Naive thymus-derived CD4-positive, alpha-beta T cell (primary cell): ENCODE measurements around the gene TMEM131L. TPM values are rescaled to one million over a fixed set of nuclear protein-coding genes. Genes with fewer than 3 reads are reported as not detected.

Experiments
- ATAC-seq: fragments of 150-1000 bp; cut with Tn5 transposase; 2 replicates; pipeline ENCODE4 v1.10.0; 2021; ENCODE audit warnings: mild to moderate bottlenecking, moderate library complexity
- CTCF ChIA-PET: fragments of 350-600 bp; sonication (Branson Sonifier 250); formaldehyde crosslinking; loops from one replicate; lab custom pipeline; 2021; ENCODE audit warnings: antibody characterized with exemption; lab: Charles Lee
- POLR2A ChIA-PET: fragments of 350-600 bp; sonication (Branson Sonifier 250); formaldehyde crosslinking; loops from one replicate; lab custom pipeline; 2021; ENCODE audit warnings: antibody characterized with exemption, inconsistent platforms; lab: Charles Lee
- DNase-seq, 9 donors: peaks; one replicate each; pipeline versions ENCODE4 v3.0.0 to v3.0.0-alpha.2; 2020 to 2022; ENCODE audit warnings: mixed read lengths in 1 of 9
- H3K27ac ChIP-seq: one replicate; pipeline ENCODE4 v1.7.0; 2013; ENCODE audit warnings: mild to moderate bottlenecking, low read depth, low read length, moderate library complexity
- H3K27me3 ChIP-seq, 2 donors: one replicate each; pipeline ENCODE4 v1.7.0; 2013; ENCODE audit warnings: low read length in 2 of 2, mild to moderate bottlenecking in 2 of 2, moderate library complexity in 2 of 2; ENCODE audit not compliant: control insufficient read depth in 2 of 2, insufficient read depth in 2 of 2
- H3K36me3 ChIP-seq, 3 experiments: 1 replicate in 2 of 3; 2 replicates in 1 of 3; pipeline ENCODE4 v1.7.0; 2013; ENCODE audit warnings: low read length in 3 of 3, mild to moderate bottlenecking in 3 of 3, moderate library complexity in 1 of 3; ENCODE audit not compliant: insufficient read depth in 3 of 3, control insufficient read depth in 2 of 3
- H3K4me1 ChIP-seq, 2 donors: one replicate each; pipeline ENCODE4 v1.7.0; 2013; ENCODE audit warnings: low read length in 2 of 2, mild to moderate bottlenecking in 2 of 2, moderate library complexity in 1 of 2; ENCODE audit not compliant: control insufficient read depth in 2 of 2, insufficient read depth in 2 of 2
- H3K4me3 ChIP-seq: 2 replicates; pipeline ENCODE4 v1.7.0; 2013; ENCODE audit warnings: mild to moderate bottlenecking, low read length
- H3K9me3 ChIP-seq, 3 experiments: 1 replicate in 2 of 3; 2 replicates in 1 of 3; pipeline ENCODE4 v1.7.0; 2013; ENCODE audit warnings: low read length in 3 of 3; ENCODE audit not compliant: control insufficient read depth in 2 of 3
- H3K27ac Mint-ChIP-seq, 9 donors: one replicate each; pipeline ENCODE4 v1.8.0; 2020 to 2022; ENCODE audit warnings: mixed read lengths in 9 of 9, mild to moderate bottlenecking in 8 of 9, moderate library complexity in 5 of 9, inconsistent platforms in 2 of 9
- H3K27me3 Mint-ChIP-seq, 5 donors: one replicate each; pipeline ENCODE4 v1.8.0; 2021 to 2022; ENCODE audit warnings: mixed read lengths in 5 of 5, mild to moderate bottlenecking in 1 of 5
- H3K36me3 Mint-ChIP-seq, 5 donors: one replicate each; pipeline ENCODE4 v1.8.0; 2020 to 2022; ENCODE audit warnings: mixed read lengths in 5 of 5, mild to moderate bottlenecking in 3 of 5, inconsistent platforms in 1 of 5
- H3K4me1 Mint-ChIP-seq, 7 donors: one replicate each; pipeline ENCODE4 v1.8.0; 2020 to 2022; ENCODE audit warnings: mixed read lengths in 7 of 7, mild to moderate bottlenecking in 3 of 7, inconsistent platforms in 1 of 7
- H3K4me3 Mint-ChIP-seq, 10 donors: one replicate each; pipeline ENCODE4 v1.8.0; 2020 to 2022; ENCODE audit warnings: mild to moderate bottlenecking in 10 of 10, mixed read lengths in 10 of 10, moderate library complexity in 6 of 10, inconsistent platforms in 2 of 10
- H3K9me3 Mint-ChIP-seq, 11 donors: one replicate each; pipeline ENCODE4 v1.8.0; 2020 to 2022; ENCODE audit warnings: mixed read lengths in 11 of 11, mild to moderate bottlenecking in 4 of 11, inconsistent platforms in 1 of 11, moderate library complexity in 1 of 11
- intact Hi-C, 2 donors: fragments of 100-400 bp; cut with micrococcal nuclease; formaldehyde crosslinking; loops; one replicate each; pipeline ENCODE4 v1.15.1; 2023
- polyA plus RNA-seq, 2 donors: library from polyadenylated mRNA; unstranded; fragments of 300-500 nt; fragmentation: Illumina TruSeq; gene quantifications; one replicate each; pipeline ENCODE4 v1.2.3, GENCODE V29; 2021
- total RNA-seq, 6 experiments: library from RNA in 5 of 6; stranded (reverse) in 5 of 6; gene quantifications; 1 replicate in 5 of 6; 2 replicates in 1 of 6; pipeline ENCODE4 v1.2.3 and lab custom pipeline; 2021 to 2026

The TMEM131L gene
- total and polyA plus RNA-seq, 7 experiments from 2014 or later, result 45.7 to 111 (median 87.9) TPM

DNA sequence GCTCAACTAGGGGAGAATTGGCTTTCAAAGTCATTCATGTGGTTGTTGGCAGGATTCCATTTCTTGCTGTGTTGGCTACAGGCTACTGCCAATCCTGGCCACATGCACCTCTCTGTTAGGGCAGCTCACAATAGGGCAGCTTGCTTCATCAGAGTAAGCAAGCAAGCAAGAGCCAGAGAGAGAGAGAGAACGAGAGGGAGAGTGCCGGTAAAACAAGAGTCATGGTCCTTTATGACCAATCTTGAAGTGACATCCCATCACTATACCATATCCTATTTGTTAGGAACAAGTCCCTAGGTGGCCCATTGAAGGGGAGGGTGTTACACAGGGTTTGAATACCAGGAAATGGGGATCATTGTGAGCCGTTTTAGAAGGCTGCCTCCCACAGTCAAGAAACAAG, 185.0 kb downstream of the TMEM131L start:
- peak; percentile 40 for ATAC-seq
- ChIA-PET CTCF (interaction anchor here (0.8 to 1.9 kb wide), 4 partner anchors 8 to 307 kb away, joined by 3 to 7 read pairs (median 4); no protein-coding TSS in a partner anchor), POLR2A (no interaction called here)
- Histone ChIP-seq H3K27ac (no peak overlapping the region), H3K36me3 (no peaks in the 10 kb centered on the region), H3K27me3 (no peaks in the 10 kb centered on the region), H3K4me3 (no peak overlapping the region), H3K9me3 (no peaks in the 10 kb centered on the region), H3K4me1 (peaks cover 18% of the 10 kb centered on the region in 2 donors)
- H3K4me1 Mint-ChIP-seq, result peaks cover 18 to 53% (median 33%) of the 10 kb centered on the region in 7 donors
- peak overlapping the region; percentile 20 to 90 (median 61) for H3K27ac Mint-ChIP-seq
- peaks cover 0 to 3% (median 0%) of the 10 kb centered on the region in 5 donors for H3K27me3 Mint-ChIP-seq
- peaks cover 0 to 4% (median 0%) of the 10 kb centered on the region in 5 donors for H3K36me3 Mint-ChIP-seq
- peak overlapping the region; percentile 1 to 79 (median 50) for H3K4me3 Mint-ChIP-seq
- intact Hi-C loops, result loop anchor here (1.0 to 2.0 kb wide), 2 partner anchors 33 to 34 kb away; partner anchors contain the start of gene TLR2 (in 2 of the 2)
- DNase-seq, result no peak
- H3K9me3 Mint-ChIP-seq, result no peaks in the 10 kb centered on the region

DNA sequence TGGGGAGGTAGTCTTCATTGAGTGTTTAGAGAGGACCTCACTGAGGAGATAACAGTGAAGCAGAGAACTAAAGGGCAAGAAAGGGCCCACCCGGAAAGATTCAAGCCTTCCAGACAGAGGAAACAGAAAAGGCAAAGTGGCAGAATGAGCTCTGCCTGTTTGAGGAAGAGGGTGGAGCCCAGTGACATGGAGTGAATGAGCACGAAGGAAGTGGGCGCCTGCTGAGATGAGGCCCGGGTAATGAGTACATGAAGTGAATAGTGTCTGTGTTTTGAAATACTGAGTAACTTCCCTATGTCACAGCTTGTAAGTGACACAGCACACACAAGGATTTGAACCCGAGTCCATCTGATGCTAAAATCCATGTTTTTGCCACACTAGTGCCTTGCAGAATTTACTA, 185.4 kb downstream of the TMEM131L start:
- no peaks in the 10 kb centered on the region for H3K9me3 ChIP-seq
- intact Hi-C loops, result loop anchor here (1.0 to 2.0 kb wide), 2 partner anchors 33 kb away; partner anchors contain the start of gene TLR2 (in 2 of the 2)
- Mint-ChIP-seq H3K27ac (peak overlapping the region; percentile 20 to 90 (median 61)), H3K9me3 (peaks cover 0 to 2% (median 0%) of the 10 kb centered on the region in 11 donors), H3K4me1 (peaks cover 18 to 53% (median 33%) of the 10 kb centered on the region in 7 donors), H3K4me3 (peak overlapping the region; percentile 20 to 79 (median 50)), H3K27me3 (peaks cover 0 to 6% (median 0%) of the 10 kb centered on the region in 5 donors), H3K36me3 (peaks cover 0 to 6% (median 0%) of the 10 kb centered on the region in 5 donors)
- peaks cover 18% of the 10 kb centered on the region in 2 donors for H3K4me1 ChIP-seq
- H3K27ac ChIP-seq, result no peak overlapping the region
- H3K27me3 ChIP-seq, result no peaks in the 10 kb centered on the region
- H3K4me3 ChIP-seq, result peak overlapping the region; percentile 28
- ATAC-seq (peak; percentile 88), DNase-seq (peak in 7 of 9 donors; percentile 43 to 72 (median 66))
- no peaks in the 10 kb centered on the region for H3K36me3 ChIP-seq
- POLR2A ChIA-PET, result no interaction called here
- CTCF ChIA-PET, result interaction anchor here (0.8 to 1.4 kb wide), 2 partner anchors 8 to 55 kb away, joined by 3 to 7 read pairs; no protein-coding TSS in a partner anchor

DNA sequence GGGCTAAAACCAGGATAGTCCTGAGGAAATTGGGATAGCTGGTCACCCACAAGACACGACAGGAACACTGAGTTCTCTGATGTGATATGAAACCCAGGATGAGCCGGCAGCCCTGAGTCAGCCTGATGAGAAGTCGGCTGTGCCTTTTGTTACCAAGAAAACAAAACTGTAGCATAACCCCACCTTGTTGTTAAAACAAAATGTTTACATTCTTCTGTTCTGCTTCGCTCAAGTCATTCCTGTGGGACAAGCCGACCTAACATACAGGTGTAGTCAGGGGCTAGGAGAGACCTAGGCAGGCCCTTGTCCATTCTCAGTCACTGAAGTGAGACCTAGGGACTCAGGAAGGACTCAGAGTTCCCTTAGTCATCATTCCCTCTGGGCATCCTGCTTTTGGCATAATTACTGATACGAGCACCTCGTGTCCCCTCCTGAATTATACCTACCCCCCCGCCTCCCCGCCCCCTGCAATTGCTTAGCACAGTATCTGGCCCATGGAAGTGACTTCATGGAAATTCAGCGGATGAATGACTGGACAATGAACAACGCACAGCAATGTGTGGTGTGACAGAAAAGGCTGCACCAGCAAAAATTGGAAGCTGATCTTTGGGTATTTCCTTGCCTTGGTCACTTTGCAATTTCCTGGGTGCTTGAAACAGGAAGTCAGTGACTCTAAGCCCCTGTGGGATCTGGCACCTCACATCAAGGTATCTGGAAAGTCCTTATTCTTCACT, 186.1 kb downstream of the TMEM131L start:
- Mint-ChIP-seq H3K4me3 (peak overlapping the region in 7 of 10 donors; percentile 10 to 79 (median 49)), H3K4me1 (peaks cover 14 to 50% (median 33%) of the 10 kb centered on the region in 7 donors), H3K27me3 (peaks cover 0 to 8% (median 0%) of the 10 kb centered on the region in 5 donors), H3K27ac (peak overlapping the region; percentile 20 to 90 (median 61)), H3K36me3 (peaks cover 0 to 6% (median 0%) of the 10 kb centered on the region in 5 donors), H3K9me3 (peaks cover 0 to 2% (median 0%) of the 10 kb centered on the region in 11 donors)
- ATAC-seq (peak; percentile 54), DNase-seq (no peak)
- ChIA-PET CTCF (interaction anchor here (0.8 to 1.4 kb wide), 3 partner anchors 9 to 54 kb away, joined by 3 to 7 read pairs (median 4); no protein-coding TSS in a partner anchor), POLR2A (interaction anchor here (0.6 to 0.7 kb wide), 2 partner anchors 38 to 68 kb away, joined by 3 read pairs; no protein-coding TSS in a partner anchor)
- Histone ChIP-seq H3K4me3 (peak overlapping the region; percentile 28), H3K4me1 (peaks cover 18% of the 10 kb centered on the region in 2 donors), H3K9me3 (no peaks in the 10 kb centered on the region), H3K27ac (no peak overlapping the region), H3K27me3 (no peaks in the 10 kb centered on the region), H3K36me3 (no peaks in the 10 kb centered on the region)
- intact Hi-C loops, result no loop called here

DNA sequence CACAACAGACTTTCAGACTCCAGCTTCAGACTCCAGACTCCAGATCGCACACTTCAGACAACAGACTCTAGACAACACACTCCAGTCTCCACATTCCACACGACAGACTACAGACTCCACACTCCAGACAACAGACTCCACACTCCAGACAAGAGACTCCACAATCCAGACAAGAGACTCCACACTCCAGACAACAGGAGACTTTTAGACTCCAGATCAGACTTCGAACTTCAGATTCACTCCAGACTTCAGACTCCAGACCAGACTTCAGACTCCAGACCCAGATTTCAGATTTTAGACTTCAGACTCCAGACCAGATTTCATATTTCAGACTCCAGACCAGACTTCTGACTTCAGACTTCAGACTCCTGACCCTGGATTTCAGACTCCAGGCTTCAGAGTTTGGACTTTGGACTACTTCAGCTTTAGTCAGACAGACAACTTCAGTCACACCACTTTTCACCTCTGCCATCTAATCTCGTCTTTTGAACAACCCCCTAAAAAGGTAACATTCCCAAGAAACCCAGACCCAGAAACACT, 188.9 kb downstream of the TMEM131L start:
- no peak overlapping the region for H3K4me3 ChIP-seq
- ChIA-PET POLR2A (no interaction called here), CTCF (no interaction called here)
- Mint-ChIP-seq H3K27me3 (peaks cover 0 to 16% (median 7%) of the 10 kb centered on the region in 5 donors), H3K4me3 (no peak overlapping the region), H3K4me1 (peaks cover 14 to 36% (median 23%) of the 10 kb centered on the region in 7 donors), H3K27ac (peak overlapping the region in 2 of 9 donors; percentile 0 to 12), H3K9me3 (peaks cover 0 to 2% (median 0%) of the 10 kb centered on the region in 11 donors), H3K36me3 (peaks cover 0 to 6% (median 0%) of the 10 kb centered on the region in 5 donors)
- no peaks in the 10 kb centered on the region for H3K36me3 ChIP-seq
- intact Hi-C loops, result no loop called here
- H3K4me1 ChIP-seq, result peaks cover 18% of the 10 kb centered on the region in 2 donors
- H3K27me3 ChIP-seq, result no peaks in the 10 kb centered on the region
- DNase-seq (no peak), ATAC-seq (no peak)
- no peak overlapping the region for H3K27ac ChIP-seq
- H3K9me3 ChIP-seq, result no peaks in the 10 kb centered on the region

DNA sequence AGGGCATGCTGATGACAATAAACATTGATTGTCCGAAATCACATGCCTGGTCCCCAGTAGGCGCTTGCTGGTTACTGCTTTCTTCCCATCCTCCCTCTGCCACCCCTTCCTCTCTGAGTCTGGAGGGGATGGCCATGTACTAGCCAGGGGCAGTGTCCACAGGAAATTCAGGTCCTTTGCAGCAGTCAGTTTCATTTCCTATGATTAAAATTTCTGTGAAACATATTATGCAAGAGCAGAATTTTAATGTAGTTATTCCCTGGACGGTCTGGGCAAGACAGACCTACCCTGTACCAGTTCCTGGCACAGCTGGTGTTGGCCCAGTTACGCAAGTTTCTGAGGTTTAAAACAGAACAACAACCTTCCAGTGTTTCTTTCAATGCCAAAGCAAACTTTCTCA, 189.8 kb downstream of the TMEM131L start:
- Mint-ChIP-seq H3K4me3 (no peak overlapping the region), H3K36me3 (peaks cover 0 to 6% (median 0%) of the 10 kb centered on the region in 5 donors), H3K27ac (peak overlapping the region in 1 of 9 donors; percentile 1), H3K27me3 (peaks cover 0 to 16% (median 7%) of the 10 kb centered on the region in 5 donors), H3K9me3 (peaks cover 0 to 2% (median 0%) of the 10 kb centered on the region in 11 donors), H3K4me1 (peaks cover 10 to 31% (median 19%) of the 10 kb centered on the region in 7 donors)
- ATAC-seq (peak; percentile 15), DNase-seq (no peak)
- ChIA-PET CTCF (no interaction called here), POLR2A (no interaction called here)
- H3K27me3 ChIP-seq, result no peaks in the 10 kb centered on the region
- H3K4me1 ChIP-seq, result peaks cover 16% of the 10 kb centered on the region in 2 donors
- no peak overlapping the region for H3K4me3 ChIP-seq
- intact Hi-C loops, result no loop called here
- no peaks in the 10 kb centered on the region for H3K9me3 ChIP-seq
- no peak overlapping the region for H3K27ac ChIP-seq
- no peaks in the 10 kb centered on the region for H3K36me3 ChIP-seq

DNA sequence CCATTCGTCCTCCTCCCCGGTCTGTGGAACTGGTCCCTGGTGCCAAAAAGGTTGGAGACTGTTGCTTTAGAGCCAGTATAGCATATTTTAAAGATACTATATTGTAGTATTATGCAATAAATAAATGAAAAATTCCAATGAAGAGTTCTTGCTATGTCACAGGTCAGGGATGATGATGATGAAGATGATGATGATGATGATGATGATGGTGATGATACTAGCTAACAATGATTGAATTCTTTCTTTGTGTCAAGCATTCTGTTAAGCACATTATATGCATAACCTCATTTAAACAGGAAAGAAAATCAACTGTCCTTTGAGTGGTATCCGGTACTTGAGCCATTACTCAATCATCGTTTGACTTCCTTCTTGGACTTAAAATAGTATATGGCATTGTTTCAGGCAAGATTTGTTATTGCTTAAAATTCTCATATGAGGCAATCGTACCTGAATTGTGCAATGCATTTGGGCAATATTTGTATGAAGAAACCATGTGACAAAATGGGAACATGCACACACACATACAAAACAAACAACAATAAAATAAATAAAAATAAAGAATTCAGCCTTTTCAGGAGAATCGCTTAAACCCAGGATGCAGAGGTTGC, 195.2 kb downstream of the TMEM131L start:
- H3K27me3 ChIP-seq, result no peaks in the 10 kb centered on the region
- CTCF ChIA-PET, result no interaction called here
- DNase-seq (no peak), ATAC-seq (peak; percentile 81)
- intact Hi-C loops, result no loop called here
- H3K27ac Mint-ChIP-seq, result no peak overlapping the region
- no peak overlapping the region for H3K27ac ChIP-seq
- peaks cover 0 to 10% (median 4%) of the 10 kb centered on the region in 5 donors for H3K36me3 Mint-ChIP-seq
- H3K9me3 Mint-ChIP-seq, result peaks cover 0 to 19% (median 5%) of the 10 kb centered on the region in 11 donors
- no peaks in the 10 kb centered on the region for H3K4me1 ChIP-seq
- H3K4me1 Mint-ChIP-seq, result peaks cover 0 to 5% (median 0%) of the 10 kb centered on the region in 7 donors
- H3K9me3 ChIP-seq, result no peaks in the 10 kb centered on the region
- POLR2A ChIA-PET, result no interaction called here
- H3K4me3 ChIP-seq, result no peak overlapping the region
- H3K36me3 ChIP-seq, result no peaks in the 10 kb centered on the region
- peaks cover 0 to 15% (median 7%) of the 10 kb centered on the region in 5 donors for H3K27me3 Mint-ChIP-seq
- H3K4me3 Mint-ChIP-seq, result no peak overlapping the region
